K562 (cell line): ENCODE results near the gene RPL27A. TPM values are rescaled to one million over a fixed set of nuclear protein-coding genes. Genes with fewer than 3 reads are reported as not detected.

Experiments used
- ATAC-seq: fragments of 200-7000 bp; cut with Tn5 transposase; 3 replicates; pipeline ENCODE4 v1.9.1; 2020; ENCODE audit warnings: moderate library complexity
- BruUV-seq: library from RNA; stranded (reverse); fragments of 400-500 nt; replicated peaks from 2 replicates; lab custom pipeline; 2021; lab: Mats Ljungman, UMichigan
- CTCF ChIA-PET: fragments of 300-600 bp; formaldehyde crosslinking; extraction: SDS; loops from one replicate; lab custom pipeline; 2021; ENCODE audit warnings: low intra/inter-chr PET ratio; lab: Yijun Ruan, JAX
- POLR2A ChIA-PET: fragments of 300-600, 350-650 bp; sonication (Branson Sonifier 250); formaldehyde crosslinking; extraction: SDS; loops from one replicate; lab custom pipeline; 2021; ENCODE audit warnings: antibody characterized with exemption, inconsistent platforms; lab: Yijun Ruan, JAX
- DNase-seq, 4 experiments: peaks; one replicate each; pipeline versions ENCODE4 v3.0.0 to v3.0.0-alpha.2; 2011 to 2018; ENCODE audit warnings: low spot score in 3 of 4, mixed read lengths in 3 of 4; ENCODE audit errors: extremely low read depth in 1 of 4
- FAIRE-seq: peaks from 2 replicates; lab custom pipeline; 2011; peaks lifted over from hg19 to GRCh38; lab: Jason Lieb, UNC
- H2AFZ ChIP-seq: 2 replicates; pipeline ENCODE4 v1.6.0; 2011; ENCODE audit warnings: low read depth, low read length, control low read depth, inconsistent platforms
- H3K27ac ChIP-seq: fragments of 200-600 bp; 3 replicates; pipeline ENCODE4 v1.8.0; 2011; ENCODE audit warnings: low read depth, mild to moderate bottlenecking, control low read depth, inconsistent platforms, low read length, moderate library complexity, mixed read lengths; ENCODE audit errors: extremely low read depth
- H3K27me3 ChIP-seq, 2 experiments: fragments of 300-600 bp in 1 of 2; 2 replicates in 1 of 2; 3 replicates in 1 of 2; pipeline versions ENCODE4 v1.6.0 to v1.8.0; 2011; ENCODE audit warnings: inconsistent platforms in 2 of 2, low read length in 2 of 2, mild to moderate bottlenecking in 1 of 2, mixed read lengths in 1 of 2, moderate library complexity in 1 of 2; ENCODE audit not compliant: control insufficient read depth in 2 of 2, insufficient read depth in 2 of 2
- H3K36me3 ChIP-seq: fragments of 300-600 bp; 3 replicates; pipeline ENCODE4 v1.8.0; 2011; ENCODE audit warnings: mild to moderate bottlenecking, low read length, inconsistent platforms; ENCODE audit not compliant: control insufficient read depth, insufficient read depth
- H3K4me1 ChIP-seq, 2 experiments: fragments of 200-600 bp in 1 of 2; replicated peaks in 1 of 2; 2 replicates in 1 of 2; 3 replicates in 1 of 2; pipeline versions ENCODE4 v1.5.1 to v1.8.0; 2011; ENCODE audit warnings: inconsistent platforms in 2 of 2, low read length in 2 of 2, mild to moderate bottlenecking in 1 of 2, mixed read lengths in 1 of 2, moderate library complexity in 1 of 2; ENCODE audit not compliant: control insufficient read depth in 2 of 2, insufficient read depth in 2 of 2
- H3K4me2 ChIP-seq: 2 replicates; pipeline ENCODE4 v1.6.1; 2011; ENCODE audit warnings: low read length, control low read depth, inconsistent platforms, mixed read lengths; ENCODE audit not compliant: insufficient read depth
- H3K4me3 ChIP-seq: fragments of 200-600 bp; sonication (generic), shearing (Covaris generic); 2 replicates; pipeline ENCODE4 v1.5.1; 2016; ENCODE audit warnings: control low read depth, inconsistent platforms
- H3K79me2 ChIP-seq: fragments of 200-600 bp; 3 replicates; pipeline ENCODE4 v1.8.0; 2011; ENCODE audit warnings: low read length, inconsistent platforms; ENCODE audit not compliant: control insufficient read depth, insufficient read depth
- H3K9ac ChIP-seq, 2 experiments: 2 replicates each; pipeline versions ENCODE4 v1.6.0 to v1.6.1; 2011; ENCODE audit warnings: low read depth in 2 of 2, low read length in 2 of 2, control low read depth in 1 of 2, inconsistent platforms in 1 of 2, mild to moderate bottlenecking in 1 of 2, mixed read lengths in 1 of 2; ENCODE audit not compliant: insufficient read depth in 1 of 2
- H3K9me1 ChIP-seq: one replicate; pipeline ENCODE4 v1.6.0; 2011; ENCODE audit warnings: inconsistent platforms, mild to moderate bottlenecking, low read length, moderate library complexity; ENCODE audit not compliant: control insufficient read depth, insufficient read depth
- H3K9me3 ChIP-seq: replicated peaks from 2 replicates; pipeline ENCODE4 v1.5.1; 2011; ENCODE audit warnings: low read depth, low read length, inconsistent platforms; ENCODE audit not compliant: control insufficient read depth, insufficient read depth
- H4K20me1 ChIP-seq: replicated peaks from 2 replicates; pipeline ENCODE4 v1.6.1; 2011; ENCODE audit warnings: low read length, inconsistent platforms, mixed read lengths; ENCODE audit not compliant: control insufficient read depth, insufficient read depth
- ZNF263 ChIP-seq: sonication (generic); formaldehyde crosslinking; IDR thresholded peaks from 2 replicates; pipeline ENCODE4 v1.8.0; 2022; ENCODE audit warnings: mild to moderate bottlenecking, missing genetic modification reagents, borderline replicate concordance
- ZNF407 ChIP-seq: fragments of 450-650 bp; IDR thresholded peaks from 2 replicates; pipeline ENCODE4 v1.6.1; 2016; ENCODE audit warnings: low read depth
- WGBS: fragments of 100-300 bp; shearing (Covaris generic); methylation state at CpG from one replicate; pipeline ENCODE4 v1.1.6; 2016; ENCODE audit warnings: low coverage, mixed read lengths; ENCODE audit not compliant: insufficient coverage; ENCODE audit errors: missing lambda C conversion rate; 5-methylcytosine and 5-hydroxymethylcytosine counted together
- in situ Hi-C: fragments of 300-500 bp; cut with MboI; formaldehyde crosslinking; loops from 4 replicates; pipeline ENCODE4 v1.15.0; 2018; ENCODE audit warnings: inconsistent platforms, mixed read lengths
- intact Hi-C: fragments of 100-400 bp; cut with micrococcal nuclease; formaldehyde crosslinking; loops from 2 replicates; pipeline ENCODE4 v1.14.2; 2022
- polyA plus RNA-seq, 8 experiments: library from polyadenylated mRNA; depleted of rRNA in 4 of 8; stranded (reverse) in 5 of 8; unstranded in 3 of 8; fragments of >200 nt; fragmentation: Nextera tagmentation in 2 of 8; fragmentation: Illumina TruSeq in 1 of 8; extraction: Ambion mirVana in 2 of 8; extraction: Trizol in 1 of 8; gene quantifications; 2 replicates each; pipeline versions ENCODE4 v1.2.1 to v1.2.3, GENCODE V29; 2011 to 2014; ENCODE audit warnings: inconsistent platforms in 1 of 8, missing spikeins in 1 of 8
- total RNA-seq, 7 experiments: library from RNA; depleted of rRNA in 6 of 7; stranded (reverse); fragments of >200 nt in 6 of 7; fragmentation: Illumina TruSeq in 2 of 7; extraction: Trizol in 2 of 7; gene quantifications; 2 replicates each; pipeline versions ENCODE4 v1.2.1 to v1.2.3, GENCODE V29; 2011 to 2021; ENCODE audit warnings: low replicate concordance in 1 of 7

RPL27A gene
- total and polyA plus RNA-seq, 9 of the 15 experiments (the other 6 are each of a cell fraction or from before 2014, with no cell fraction given): 790 to 4,241 (median 2,267) TPM

DNA sequence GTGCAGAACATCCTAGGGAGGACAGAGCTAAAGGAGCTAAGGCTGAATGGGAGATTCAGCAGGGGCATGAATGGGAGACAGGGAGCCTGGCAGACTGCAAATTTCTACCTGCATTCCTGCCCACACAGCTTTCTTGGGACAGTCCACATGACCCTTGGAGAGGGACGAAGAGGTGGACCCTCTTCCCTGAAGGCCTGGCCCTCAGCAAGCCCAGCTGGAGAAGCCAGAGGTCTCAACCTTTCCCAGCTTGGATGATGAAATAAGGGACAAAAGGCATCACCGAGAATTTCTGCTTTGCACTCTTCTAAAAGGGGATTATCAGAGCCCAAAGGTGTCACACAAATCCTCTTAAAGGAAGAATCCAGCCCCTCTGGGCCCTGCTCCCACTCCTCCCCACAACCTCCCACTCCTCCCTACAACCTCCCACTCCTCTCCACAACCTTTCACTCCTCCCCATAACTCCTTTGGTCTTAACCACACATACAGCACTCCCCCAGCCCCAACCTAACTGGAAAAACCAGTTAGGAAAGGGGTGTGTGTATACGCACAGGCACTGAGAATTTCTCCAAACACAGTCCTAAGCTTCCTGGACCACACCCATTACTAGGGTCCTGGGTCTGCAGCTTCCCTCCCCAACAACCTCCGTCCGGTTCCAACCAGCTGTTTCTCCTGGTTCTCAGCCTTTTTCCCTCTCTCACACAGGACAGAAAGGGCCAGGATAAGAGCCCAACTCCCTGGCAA is 38.4 kb downstream of the RPL27A start:
- no peak overlapping the region for H3K4me3 ChIP-seq
- intact Hi-C loops (no loop called here), in situ Hi-C loops (no loop called here)
- BruUV-seq: no TSS peak
- H3K9me1 ChIP-seq: peaks cover 3% of the 10 kb centered on the region
- H4K20me1 ChIP-seq: no peaks in the 10 kb centered on the region
- H3K4me2 ChIP-seq: no peak overlapping the region
- ATAC-seq (no peak), DNase-seq (no peak), FAIRE-seq (no peak)
- H2AFZ ChIP-seq: no peak overlapping the region
- WGBS: 5% methylated on average over 4 of the region's 5 CpGs
- H3K27ac ChIP-seq: no peak overlapping the region
- 0 out of 2 replicates have a peak, but pooled peaks have one; percentile 36 for TF ChIP-seq ZNF263
- no peak for TF ChIP-seq ZNF407
- H3K9me3 ChIP-seq: no peaks in the 10 kb centered on the region
- ChIA-PET POLR2A (interaction anchor here (1.4 kb wide), 1 partner anchor 20 kb away, joined by 3 read pairs; no protein-coding TSS in a partner anchor), CTCF (no interaction called here)
- H3K4me1 ChIP-seq: peaks cover 0 to 11% of the 10 kb centered on the region in 2 experiments; a peak in 3 of 5 replicates
- H3K79me2 ChIP-seq: no peaks in the 10 kb centered on the region
- H3K9ac ChIP-seq: no peak overlapping the region
- no peaks in the 10 kb centered on the region for H3K36me3 ChIP-seq
- peaks cover 18 to 67% of the 10 kb centered on the region in 2 experiments; a peak in 4 of 5 replicates for H3K27me3 ChIP-seq
